SK-N-SH treated with all-trans-retinoic acid at 6 μM for 48 hours (cell line): ENCODE data around the gene NKPD1.

ENCODE experiments used
- OSR1 ChIP-seq: fragments of 250-450 bp; sonication (Bioruptor Pico); IDR thresholded peaks from 2 replicates; pipeline ENCODE4 v1.8.0; 2022; ENCODE audit warnings: moderate library complexity, mild to moderate bottlenecking, inconsistent platforms
- ZFP3 ChIP-seq: fragments of 250-450 bp; sonication (Bioruptor Pico); IDR thresholded peaks from 2 replicates; pipeline ENCODE4 v1.5.0; 2020; ENCODE audit warnings: mild to moderate bottlenecking, moderate library complexity
- ZNF565 ChIP-seq: fragments of 450-650 bp; formaldehyde crosslinking; conservative IDR thresholded peaks from 2 replicates; pipeline ENCODE4 v1.5.0; 2020; ENCODE audit warnings: low read depth, mild to moderate bottlenecking, moderate library complexity

- TF ChIP-seq ZFP3 (no peak), ZNF565 (CRISPR knock-in tag) (no peak), OSR1 (CRISPR knock-in tag) (no peak)
These were observed 20.2 kb downstream of the NKPD1 start for GRCh38 chr19:45140533-45140932.
